Peyer's patch (tissue), 4 donors: Measurements from ENCODE around the gene OR7D2. TPM values are rescaled to one million over a fixed set of nuclear protein-coding genes. Genes with fewer than 3 reads are reported as not detected.

Experiments
- DNase-seq, 3 donors: peaks; one replicate each; pipeline ENCODE4 v3.0.0-alpha.2; 2017 to 2019
- H3K27ac ChIP-seq, 4 donors: fragments of 200-600 bp; sonication (generic); one replicate each; pipeline ENCODE4 v1.5.1; 2016 to 2019
- H3K27me3 ChIP-seq, 2 donors: fragments of 200-600 bp; sonication (generic); one replicate each; pipeline ENCODE4 v1.5.1; 2019
- H3K36me3 ChIP-seq, 3 donors: fragments of 200-600 bp; sonication (generic); one replicate each; pipeline ENCODE4 v1.5.1; 2016 to 2019
- H3K4me1 ChIP-seq, 4 donors: fragments of 200-600 bp; sonication (generic); one replicate each; pipeline ENCODE4 v1.5.1; 2016 to 2019
- H3K4me3 ChIP-seq, 4 donors: fragments of 200-600 bp; sonication (generic); 1 replicate in 3 of 4; 2 replicates in 1 of 4; pipeline ENCODE4 v1.5.1; 2016 to 2019; ENCODE audit warnings: mild to moderate bottlenecking in 1 of 4
- H3K9me3 ChIP-seq, 4 donors: fragments of 200-600 bp; sonication (generic); one replicate each; pipeline ENCODE4 v1.5.1; 2016 to 2019; ENCODE audit warnings: mild to moderate bottlenecking in 1 of 4
- CTCF ChIP-seq, 6 experiments: fragments of 450-650 bp in 4 of 6; fragments of 200-600 bp in 2 of 6; sonication (generic) in 1 of 6; IDR thresholded peaks; one replicate each; pipeline ENCODE4 v1.5.1; 2017 to 2019; ENCODE audit warnings: antibody characterized with exemption in 6 of 6, mild to moderate bottlenecking in 3 of 6, moderate library complexity in 1 of 6
- POLR2A ChIP-seq, 2 donors: fragments of 450-650 bp; IDR thresholded peaks; one replicate each; pipeline ENCODE4 v1.5.1; 2017; ENCODE audit warnings: antibody characterized with exemption in 2 of 2, mild to moderate bottlenecking in 2 of 2, moderate library complexity in 2 of 2
- total RNA-seq, 4 donors: library from RNA; depleted of rRNA; stranded (reverse); fragments of >200 nt; gene quantifications; one replicate each; pipeline ENCODE4 v1.1.0, GENCODE V29; 2016

Gene OR7D2
- not detected for total RNA-seq

GRCh38 chr19:9178901-9179300 lies at the start of gene OR7D2:
OR7D2 (plus strand) TSS chr19:9178979; CDS start chr19:9185782, 6,803 bp downstream.
- Histone ChIP-seq H3K4me3 (no peak within 1 kb of the TSS), H3K36me3 (no peaks in the 10 kb centered on the region), H3K27me3 (no peaks in the 10 kb centered on the region), H3K9me3 (no peaks in the 10 kb centered on the region), H3K4me1 (no peaks in the 10 kb centered on the region), H3K27ac (no peak within 1 kb of the TSS)
- TF ChIP-seq CTCF (IDR thresholded peaks at IDR 0.05) (no peak), POLR2A (IDR thresholded peaks at IDR 0.05) (no peak)
- no peak for DNase-seq

DNA sequence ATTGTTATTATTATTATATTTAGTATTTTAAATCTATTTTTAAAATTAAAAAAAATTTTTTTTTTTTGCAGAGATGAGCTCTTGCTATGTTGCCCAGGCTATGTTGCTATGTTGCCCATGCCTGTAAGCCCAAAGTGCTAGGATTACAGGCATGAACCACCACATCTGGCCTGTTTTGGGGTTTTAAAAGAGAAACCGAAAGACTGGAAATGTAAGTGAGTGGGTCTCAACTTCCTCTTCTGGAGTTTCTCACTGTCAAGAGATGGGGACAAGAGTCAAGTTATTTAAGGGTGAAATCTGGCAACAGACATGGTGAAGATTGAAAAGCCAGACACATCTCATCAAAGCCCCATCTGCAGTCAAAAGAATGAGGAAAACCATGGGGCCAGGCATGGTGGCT lies 47.8 kb upstream of the OR7D2 start:
- DNase-seq, result no peak
- TF ChIP-seq POLR2A (IDR thresholded peaks at IDR 0.05) (no peak), CTCF (IDR thresholded peaks at IDR 0.05) (no peak)
- H3K4me3 ChIP-seq, result no peak overlapping the region
- no peak overlapping the region for H3K27ac ChIP-seq
- H3K27me3 ChIP-seq, result no peaks in the 10 kb centered on the region
- H3K9me3 ChIP-seq, result no peaks in the 10 kb centered on the region
- no peaks in the 10 kb centered on the region for H3K36me3 ChIP-seq
- no peaks in the 10 kb centered on the region for H3K4me1 ChIP-seq

GRCh38 chr19:9132422-9132821 lies 46.4 kb upstream of the OR7D2 start:
- TF ChIP-seq CTCF (IDR thresholded peaks at IDR 0.05) (no peak), POLR2A (IDR thresholded peaks at IDR 0.05) (no peak)
- H3K9me3 ChIP-seq, result no peaks in the 10 kb centered on the region
- no peak overlapping the region for H3K27ac ChIP-seq
- H3K27me3 ChIP-seq, result no peaks in the 10 kb centered on the region
- no peaks in the 10 kb centered on the region for H3K4me1 ChIP-seq
- no peak overlapping the region for H3K4me3 ChIP-seq
- H3K36me3 ChIP-seq, result no peaks in the 10 kb centered on the region
- DNase-seq, result no peak

GRCh38 chr19:9139609-9140158 lies 39.1 kb upstream of the OR7D2 start:
- no peaks in the 10 kb centered on the region for H3K36me3 ChIP-seq
- H3K27ac ChIP-seq, result peak overlapping the region; percentile 78 to 86 (median 84)
- H3K27me3 ChIP-seq, result no peaks in the 10 kb centered on the region
- H3K4me1 ChIP-seq, result peaks cover 0 to 14% (median 3%) of the 10 kb centered on the region in 4 donors
- H3K9me3 ChIP-seq, result peaks cover 0 to 8% (median under 1%) of the 10 kb centered on the region in 4 donors
- TF ChIP-seq CTCF (IDR thresholded peaks at IDR 0.05) (no peak), POLR2A (IDR thresholded peaks at IDR 0.05) (no peak)
- H3K4me3 ChIP-seq, result peak overlapping the region; percentile 50 to 93 (median 72)
- no peak for DNase-seq

GRCh38 chr19:9140159-9140874 lies 38.5 kb upstream of the OR7D2 start, which contains the start of gene ZNF317:
ZNF317 (plus strand) TSS chr19:9140397; CDS start chr19:9156017, 15,620 bp downstream.
- peaks cover 0 to 15% (median 3%) of the 10 kb centered on the region in 4 donors for H3K9me3 ChIP-seq
- DNase-seq, result peak; percentile 89 to 98 (median 97)
- H3K4me1 ChIP-seq, result peaks cover 0 to 14% (median 3%) of the 10 kb centered on the region in 4 donors
- peak within 1 kb of the TSS; percentile 50 to 93 (median 72) for H3K4me3 ChIP-seq
- no peaks in the 10 kb centered on the region for H3K27me3 ChIP-seq
- H3K27ac ChIP-seq, result peak within 1 kb of the TSS; percentile 78 to 86 (median 84)
- TF ChIP-seq POLR2A (IDR thresholded peaks at IDR 0.05) (peak in 1 of 2 donors; percentile 52), CTCF (IDR thresholded peaks at IDR 0.05) (no peak)
- H3K36me3 ChIP-seq, result no peaks in the 10 kb centered on the region
